ENCODE results near the gene MAFB. TPM values are rescaled to one million over a fixed set of nuclear protein-coding genes. Genes with fewer than 3 reads are reported as not detected.

The MAFB gene
- total and polyA plus RNA-seq, 4 donors = 9.7 to 12.9 (median 11.4) TPM

- Histone ChIP-seq H3K9me3 (ENCODE audit: control insufficient read depth in 4 of 4, low read length in 3 of 4) (no peaks in the 10 kb centered on the region), H3K36me3 (ENCODE audit: control insufficient read depth in 4 of 4, insufficient read depth in 3 of 4, low read depth in 1 of 4, low read length in 3 of 4) (no peaks in the 10 kb centered on the region), H3K27me3 (ENCODE audit: control insufficient read depth in 4 of 4, insufficient read depth in 4 of 4, low read length in 3 of 4) (no peaks in the 10 kb centered on the region), H3K27ac (ENCODE audit: low read depth in 1 of 2, low read length in 2 of 2) (no peak overlapping the region), H3K9ac (ENCODE audit: low read depth in 1 of 2, low read length in 2 of 2) (no peak overlapping the region), H3K4me3 (ENCODE audit: low read depth in 1 of 3, low read length in 3 of 3) (no peak overlapping the region), H3K4me1 (ENCODE audit: control insufficient read depth in 4 of 4, insufficient read depth in 4 of 4, low read length in 3 of 4) (no peaks in the 10 kb centered on the region)
- no peak for TF ChIP-seq RXRA (IDR thresholded peaks at IDR 0.05)
- no peak for TF ChIP-seq FOXA1 (IDR thresholded peaks at IDR 0.05)
- TF ChIP-seq GABPA (IDR thresholded peaks at IDR 0.05 in 1 of 2, conservative IDR thresholded peaks at IDR 0.05 in 1 of 2) = no peak
- TF ChIP-seq REST (IDR thresholded peaks at IDR 0.05) = no peak
- TF ChIP-seq YY1 (IDR thresholded peaks at IDR 0.05) = no peak
- no peak for TF ChIP-seq ZBTB33 (IDR thresholded peaks at IDR 0.05)
- TF ChIP-seq ATF3 (IDR thresholded peaks at IDR 0.05) = no peak
- no peak for TF ChIP-seq SP1 (IDR thresholded peaks at IDR 0.05)
- no peak for TF ChIP-seq MAX (IDR thresholded peaks at IDR 0.05)
- TF ChIP-seq NR2F2 (IDR thresholded peaks at IDR 0.05) = no peak
- TF ChIP-seq JUND (IDR thresholded peaks at IDR 0.05) = no peak
- 93% methylated on average over 8 of the region's 8 CpGs for WGBS
- DNase-seq (ENCODE audit: low spot score) = no peak
Measured at GRCh38 chr20:40718982-40719729, 30.1 kb upstream of the MAFB start.

- TF ChIP-seq GABPA (IDR thresholded peaks at IDR 0.05 in 1 of 2, conservative IDR thresholded peaks at IDR 0.05 in 1 of 2) (no peak), YY1 (IDR thresholded peaks at IDR 0.05) (no peak), EGR1 (IDR thresholded peaks at IDR 0.05; ENCODE audit: low read depth in 2 of 2) (no peak), HNF4G (IDR thresholded peaks at IDR 0.05) (no peak), HNF4A (conservative IDR thresholded peaks at IDR 0.05) (no peak)
- no peaks in the 10 kb centered on the region for H3K9me3 ChIP-seq (ENCODE audit: control insufficient read depth in 4 of 4, low read length in 3 of 4)
- H3K36me3 ChIP-seq (ENCODE audit: control insufficient read depth in 4 of 4, insufficient read depth in 3 of 4, low read depth in 1 of 4, low read length in 3 of 4) = no peaks in the 10 kb centered on the region
- no peak overlapping the region for H3K27ac ChIP-seq (ENCODE audit: low read depth in 1 of 2, low read length in 2 of 2)
- DNase-seq (ENCODE audit: low spot score) = no peak
- no peak overlapping the region for H3K9ac ChIP-seq (ENCODE audit: low read depth in 1 of 2, low read length in 2 of 2)
- H3K4me3 ChIP-seq (ENCODE audit: low read depth in 1 of 3, low read length in 3 of 3) = no peak overlapping the region
- 85% methylated on average over 12 of the region's 12 CpGs for WGBS
- H3K27me3 ChIP-seq (ENCODE audit: control insufficient read depth in 4 of 4, insufficient read depth in 4 of 4, low read length in 3 of 4) = no peaks in the 10 kb centered on the region
- no peaks in the 10 kb centered on the region for H3K4me1 ChIP-seq (ENCODE audit: control insufficient read depth in 4 of 4, insufficient read depth in 4 of 4, low read length in 3 of 4)
Measured at GRCh38 chr20:40718214-40718977, 29.4 kb upstream of the MAFB start.

All from liver (tissue), 9 donors.